HL-60/S4 (cell line): ENCODE data around the gene CKAP2L.

Experiments used
- in situ Hi-C: fragments of 300-500 bp; cut with MboI; formaldehyde crosslinking; loops from 2 replicates; pipeline ENCODE4 v1.14.3; 2022; ENCODE audit warnings: low sequenced_read_pairs

The CKAP2L gene

GRCh38 chr2:112767693-112768330, 3.4 kb upstream of the CKAP2L start:
- in situ Hi-C loops, result no loop called here

- in situ Hi-C loops, result no loop called here
Observed at GRCh38 chr2:112765251-112765650, 842 bp upstream of the CKAP2L start.

GRCh38 chr2:112762276-112762675, 2.1 kb downstream of the CKAP2L start:
- in situ Hi-C loops, result no loop called here

DNA sequence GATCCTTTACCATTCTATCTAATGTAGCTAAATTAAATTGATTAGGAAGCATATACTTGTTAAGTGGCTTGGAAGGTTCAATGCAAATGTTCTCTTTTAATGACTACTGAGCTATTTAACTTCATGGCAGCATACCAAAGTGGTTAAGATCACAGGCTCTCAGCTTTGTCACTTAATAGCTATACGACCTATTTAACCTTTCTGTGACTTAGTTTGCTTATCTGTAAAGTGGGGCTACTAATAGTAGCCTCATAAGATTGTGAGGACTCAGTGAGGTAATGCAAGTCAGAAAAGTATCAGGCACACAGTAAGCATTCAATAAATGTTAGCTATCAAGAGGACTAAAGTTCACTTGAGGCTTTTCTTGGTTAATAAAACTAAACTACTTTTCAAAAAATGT, 4.3 kb downstream of the CKAP2L start:
- in situ Hi-C loops, result no loop called here

DNA sequence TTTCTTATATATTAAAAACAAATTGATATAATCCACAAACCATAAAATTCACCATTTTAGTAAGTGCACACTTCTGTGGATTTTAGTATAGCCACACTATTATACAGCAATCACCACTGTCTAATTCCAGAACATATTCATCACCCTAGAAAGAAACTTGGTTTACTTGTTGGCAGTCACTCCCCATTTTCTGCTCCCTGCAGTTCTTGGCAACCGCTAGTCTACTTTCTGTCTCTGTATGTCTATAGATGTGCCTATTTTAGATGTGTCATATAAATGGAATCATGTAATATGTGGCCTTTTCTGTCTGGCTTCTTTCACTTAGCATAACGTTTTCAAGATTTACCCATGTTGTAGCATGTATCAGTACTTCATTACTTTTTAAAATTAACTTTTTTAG, 5.7 kb downstream of the CKAP2L start:
- in situ Hi-C loops, result loop anchor here (10.0 kb wide), 1 partner anchor 76 kb away; the partner anchor contains the start of gene IL1B

GRCh38 chr2:112757265-112757664, 7.1 kb downstream of the CKAP2L start:
- in situ Hi-C loops, result loop anchor here (10.0 kb wide), 1 partner anchor 78 kb away; the partner anchor contains the start of gene IL1B

GRCh38 chr2:112756207-112756606, 8.2 kb downstream of the CKAP2L start:
- in situ Hi-C loops, result loop anchor here (10.0 kb wide), 1 partner anchor 79 kb away; the partner anchor contains the start of gene IL1B

GRCh38 chr2:112755444-112755843, 9.0 kb downstream of the CKAP2L start:
- in situ Hi-C loops, result loop anchor here (10.0 kb wide), 1 partner anchor 79 kb away; the partner anchor contains the start of gene IL1B

GRCh38 chr2:112754564-112754963, 9.8 kb downstream of the CKAP2L start:
- in situ Hi-C loops, result loop anchor here (5.0 to 10.0 kb wide), 2 partner anchors 80 to 123 kb away; partner anchors contain the start of gene IL1B

DNA sequence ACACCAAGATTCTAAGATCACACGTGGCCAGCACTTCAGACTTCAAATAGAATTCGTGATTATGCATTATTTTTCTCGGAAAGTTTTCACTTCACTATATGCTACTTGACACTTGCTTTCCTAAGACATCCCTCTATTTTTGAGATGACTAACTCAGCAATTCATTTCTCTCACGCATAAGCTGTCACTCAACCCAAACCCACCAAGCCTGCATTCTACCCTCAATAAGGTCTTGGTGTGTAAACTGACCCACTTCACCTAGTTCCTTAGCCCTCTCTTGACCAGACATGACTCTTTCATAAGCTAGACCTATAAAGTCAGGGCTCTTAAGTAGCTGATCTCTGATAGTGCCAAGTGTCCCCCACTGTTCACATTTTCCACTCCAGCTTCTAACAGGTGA, 11.7 kb downstream of the CKAP2L start:
- in situ Hi-C loops, result loop anchor here (5.0 to 10.0 kb wide), 2 partner anchors 82 to 125 kb away; partner anchors contain the start of gene IL1B

DNA sequence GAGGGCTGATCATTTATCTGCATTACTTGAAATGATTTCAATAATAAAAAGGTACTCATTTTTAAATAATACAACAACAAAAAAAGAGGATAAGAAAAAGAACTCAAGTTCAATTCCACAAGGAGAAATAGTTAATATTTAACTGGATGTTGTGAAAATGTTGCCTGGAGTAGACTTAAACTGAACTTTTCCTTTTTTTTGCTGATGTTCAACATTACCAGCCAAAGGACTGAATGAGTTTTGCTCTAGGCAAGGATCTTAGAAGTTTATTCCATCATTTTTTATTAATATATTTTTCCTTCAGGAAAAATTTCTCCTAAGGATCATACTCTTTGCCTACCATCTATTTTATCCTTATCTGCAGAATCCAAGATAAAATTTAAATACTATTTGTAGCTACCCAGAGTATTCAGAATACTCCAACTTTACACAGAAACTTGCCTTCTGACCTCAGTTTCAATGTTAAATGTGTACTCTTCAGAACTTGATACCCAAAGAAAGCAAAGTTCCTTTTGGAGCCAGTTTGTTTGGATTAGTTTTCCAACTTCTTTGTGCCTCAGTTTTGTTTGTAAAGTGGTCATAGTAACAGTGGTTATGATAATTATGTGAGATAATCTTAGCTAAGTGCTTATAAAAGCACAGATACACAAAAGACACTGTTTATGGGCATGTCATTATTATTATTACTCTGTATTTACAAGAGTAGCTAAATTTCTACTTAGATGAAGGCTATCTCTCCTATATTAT, 12.8 kb downstream of the CKAP2L start:
- in situ Hi-C loops, result loop anchor here (5.0 to 10.0 kb wide), 2 partner anchors 83 to 126 kb away; partner anchors contain the start of gene IL1B

- in situ Hi-C loops, result loop anchor here (5.0 to 10.0 kb wide), 2 partner anchors 84 to 127 kb away; partner anchors contain the start of gene IL1B
Observed at GRCh38 chr2:112750560-112750843, 13.9 kb downstream of the CKAP2L start.

GRCh38 chr2:112749755-112750559, 14.5 kb downstream of the CKAP2L start:
- in situ Hi-C loops, result loop anchor here (5.0 to 25.0 kb wide), 3 partner anchors 85 to 863 kb away; partner anchors contain the start of genes ANAPC1, IL1B and MERTK

DNA sequence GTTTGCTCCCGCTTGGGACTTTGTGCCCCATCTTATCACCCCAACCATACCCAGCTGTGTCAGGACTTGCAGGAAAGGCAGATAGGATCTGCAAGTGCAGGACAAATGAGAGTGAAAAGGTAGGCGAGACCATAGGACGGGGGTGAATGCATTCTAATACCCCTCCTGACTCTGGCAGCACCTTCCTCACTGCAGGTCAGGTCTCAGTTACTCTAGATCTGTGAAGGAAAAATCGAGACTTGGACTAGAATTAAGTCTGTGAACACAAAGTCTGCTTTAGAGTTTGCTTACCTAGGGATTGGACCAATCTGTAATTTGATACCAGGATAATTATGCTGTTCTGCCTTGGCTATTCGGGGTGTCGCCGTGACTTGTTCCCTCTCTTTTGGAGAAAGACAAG, 23.9 kb downstream of the CKAP2L start:
- in situ Hi-C loops, result loop anchor here (25.0 kb wide), 1 partner anchor 853 kb away; the partner anchor contains the start of genes ANAPC1 and MERTK

GRCh38 chr2:112737542-112738232, 26.7 kb downstream of the CKAP2L start:
- in situ Hi-C loops, result loop anchor here (25.0 kb wide), 1 partner anchor 850 kb away; the partner anchor contains the start of genes ANAPC1 and MERTK

DNA sequence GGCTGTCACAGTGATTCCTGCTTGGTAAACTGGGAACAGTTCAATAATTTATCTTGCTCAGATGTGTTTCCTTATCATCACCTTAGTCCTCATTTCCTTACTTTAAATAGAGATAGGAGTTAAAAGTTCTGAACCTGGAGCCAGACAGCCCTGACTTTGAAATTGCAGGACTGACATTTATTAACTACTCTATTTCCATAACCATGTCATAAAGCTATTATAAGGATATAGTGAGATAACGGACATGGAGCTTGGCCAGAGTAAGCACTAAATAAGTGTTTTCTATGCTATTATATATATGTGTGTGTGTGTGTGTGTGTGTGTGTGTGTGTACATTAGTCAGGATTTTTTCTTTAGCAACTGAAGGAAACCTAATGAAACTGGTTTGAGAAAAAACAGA, 30.5 kb downstream of the CKAP2L start:
- in situ Hi-C loops, result loop anchor here (25.0 kb wide), 1 partner anchor 847 kb away; the partner anchor contains the start of genes ANAPC1 and MERTK

- in situ Hi-C loops, result loop anchor here (25.0 kb wide), 1 partner anchor 846 kb away; the partner anchor contains the start of genes ANAPC1 and MERTK
Observed at GRCh38 chr2:112733456-112733855, 31.0 kb downstream of the CKAP2L start.

GRCh38 chr2:112731479-112731878, 32.9 kb downstream of the CKAP2L start:
- in situ Hi-C loops, result loop anchor here (25.0 kb wide), 1 partner anchor 844 kb away; the partner anchor contains the start of genes ANAPC1 and MERTK

DNA sequence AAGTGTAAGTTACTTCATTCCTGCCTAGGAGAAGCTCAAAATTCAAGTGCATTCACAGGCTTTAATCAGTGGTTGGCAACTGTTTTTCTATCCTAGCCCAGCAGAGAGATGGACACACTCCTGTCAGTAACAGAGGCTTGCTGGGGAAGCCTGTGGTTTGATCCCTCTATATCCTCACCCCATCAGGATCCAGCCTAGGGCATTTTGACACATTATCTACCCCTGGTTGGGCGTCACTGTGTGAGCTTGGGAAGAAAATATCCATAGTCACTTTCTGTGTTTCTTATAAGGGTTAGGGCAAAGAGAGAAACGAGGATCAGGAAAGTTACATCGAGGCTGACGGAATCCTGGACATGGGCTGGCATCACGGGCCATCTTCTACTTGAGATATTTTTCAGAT, 33.6 kb downstream of the CKAP2L start:
- in situ Hi-C loops, result loop anchor here (25.0 kb wide), 1 partner anchor 843 kb away; the partner anchor contains the start of genes ANAPC1 and MERTK

DNA sequence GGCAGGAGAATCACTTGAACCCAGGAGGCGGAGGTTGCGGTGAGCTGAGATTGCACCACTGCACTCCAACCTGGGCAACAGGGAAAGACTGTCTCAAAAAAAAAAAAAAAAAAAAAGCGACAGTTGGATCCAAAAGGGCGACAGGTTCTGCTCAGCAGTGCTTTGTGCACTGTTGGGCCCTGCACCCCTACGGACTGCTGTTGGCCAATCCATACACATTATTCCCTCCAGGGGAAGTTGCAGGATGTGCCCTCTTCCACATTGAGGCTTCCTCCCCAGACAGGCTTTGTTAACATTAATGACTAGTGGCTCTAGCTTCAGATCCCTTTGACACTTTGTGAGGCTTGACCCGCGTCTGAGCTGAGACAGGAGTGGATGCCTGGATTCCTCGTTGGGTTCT, 34.2 kb downstream of the CKAP2L start:
- in situ Hi-C loops, result loop anchor here (25.0 kb wide), 1 partner anchor 843 kb away; the partner anchor contains the start of genes ANAPC1 and MERTK
